Measurements from ENCODE around the gene FOXN3. TPM values are rescaled to one million over a fixed set of nuclear protein-coding genes. Genes with fewer than 3 reads are reported as not detected.

Gene FOXN3
- total and polyA plus RNA-seq, 10 of the 15 experiments (the other 5 are each of a cell fraction or from before 2014, with no cell fraction given): 4.5 to 68.9 (median 29.7) TPM

GRCh38 chr14:89432226-89432625, 15.2 kb upstream of the FOXN3 start:
- Histone ChIP-seq H3K4me2 (ENCODE audit: control insufficient read depth, insufficient read depth) (peak overlapping the region; percentile 49), H3K79me2 (ENCODE audit: control insufficient read depth, insufficient read depth, low read length) (no peaks in the 10 kb centered on the region; the same call in 1 of the 2 replicates), H3K4me1 (ENCODE audit: control insufficient read depth, insufficient read depth, low read length) (peaks cover 42% of the 10 kb centered on the region), H3K9ac (ENCODE audit: control insufficient read depth, insufficient read depth, low read length) (no peak overlapping the region), H3K27me3 (replicated peaks in 1 of 2; ENCODE audit: control insufficient read depth in 2 of 2, insufficient read depth in 2 of 2, low read length in 1 of 2) (no peaks in the 10 kb centered on the region), H3K9me3 (replicated peaks; ENCODE audit: control insufficient read depth, insufficient read depth, low read length) (no peaks in the 10 kb centered on the region), H4K20me1 (ENCODE audit: control insufficient read depth, insufficient read depth) (no peaks in the 10 kb centered on the region), H3K4me3 (no peak overlapping the region), H3K27ac (ENCODE audit: control insufficient read depth, insufficient read depth) (peak overlapping the region; percentile 97; the same call in 1 of the 2 replicates), H2AFZ (ENCODE audit: control insufficient read depth, low read depth, low read length) (no peak overlapping the region), H3K36me3 (ENCODE audit: control insufficient read depth in 2 of 2, insufficient read depth in 2 of 2, low read length in 1 of 2) (no peaks in the 10 kb centered on the region)
- no TSS peak for BruUV-seq (replicated peaks)
- POLR2A ChIA-PET: interaction anchor here (1.0 kb wide), 1 partner anchor 12 kb away, joined by 5 read pairs; no protein-coding TSS in a partner anchor
- in situ Hi-C loops (cut with MboI): loop anchor here (5.0 to 25.0 kb wide), 3 partner anchors 185 to 395 kb away; no protein-coding TSS in a partner anchor
- ATAC-seq (no peak), FAIRE-seq (no peak), DNase-seq (ENCODE audit: low read depth, low spot score) (no peak)
- WGBS (ENCODE audit: insufficient coverage, insufficient replicate concordance, low lambda C conversion rate, missing lambda C conversion rate): 94% methylated on average over 4 of the region's 4 CpGs
- CTCF ChIA-PET: interaction anchor here (1.6 kb wide), 1 partner anchor 11 kb away, joined by 3 read pairs; no protein-coding TSS in a partner anchor
- TF ChIP-seq JUND (IDR thresholded peaks at IDR 0.05; ENCODE audit: low read depth, low read length): no peak
- SMC1A ChIA-PET (ENCODE audit: uncharacterized antibody, unreplicated experiment): interaction anchor here (1.2 kb wide), 1 partner anchor 17 kb away, joined by 4 read pairs; no protein-coding TSS in a partner anchor
- RAD21 ChIA-PET (ENCODE audit: unreplicated experiment): no interaction called here
- intact Hi-C loops (cut with micrococcal nuclease; ENCODE audit: unreplicated experiment): loop anchor here (5.0 kb wide), 3 partner anchors 65 to 485 kb away; no protein-coding TSS in a partner anchor

GRCh38 chr14:89430391-89431236, 13.6 kb upstream of the FOXN3 start:
- ChIA-PET POLR2A (interaction anchor here (0.6 to 2.1 kb wide), 7 partner anchors 13 to 335 kb away, joined by 3 to 9 read pairs (median 4); no protein-coding TSS in a partner anchor), RAD21 (ENCODE audit: unreplicated experiment) (interaction anchor here (0.7 to 4.2 kb wide), 26 partner anchors 11 to 337 kb away, joined by 3 to 27 read pairs (median 4); no protein-coding TSS in a partner anchor), CTCF (interaction anchor here (0.6 to 2.9 kb wide), 14 partner anchors 12 to 796 kb away, joined by 3 to 9 read pairs (median 4); no protein-coding TSS in a partner anchor), SMC1A (ENCODE audit: uncharacterized antibody, unreplicated experiment) (interaction anchor here (0.7 to 4.3 kb wide), 26 partner anchors 11 to 266 kb away, joined by 3 to 23 read pairs (median 4); no protein-coding TSS in a partner anchor)
- BruUV-seq (replicated peaks): TSS peak; percentile 77
- intact Hi-C loops (cut with micrococcal nuclease; ENCODE audit: unreplicated experiment): loop anchor here (2.0 to 5.0 kb wide), 6 partner anchors 63 to 487 kb away; no protein-coding TSS in a partner anchor
- DNase-seq (ENCODE audit: low read depth, low spot score) (peak; percentile 99), FAIRE-seq (peak; percentile 98), ATAC-seq (peak; percentile 95)
- Histone ChIP-seq H4K20me1 (ENCODE audit: control insufficient read depth, insufficient read depth) (no peaks in the 10 kb centered on the region), H3K4me1 (ENCODE audit: control insufficient read depth, insufficient read depth, low read length) (peaks cover 49% of the 10 kb centered on the region), H3K79me2 (ENCODE audit: control insufficient read depth, insufficient read depth, low read length) (no peaks in the 10 kb centered on the region; the same call in 1 of the 2 replicates), H2AFZ (ENCODE audit: control insufficient read depth, low read depth, low read length) (peak overlapping the region; percentile 18; the same call in 1 of the 2 replicates), H3K4me2 (ENCODE audit: control insufficient read depth, insufficient read depth) (peak overlapping the region; percentile 98), H3K4me3 (peak overlapping the region; percentile 29), H3K27me3 (replicated peaks in 1 of 2; ENCODE audit: control insufficient read depth in 2 of 2, insufficient read depth in 2 of 2, low read length in 1 of 2) (no peaks in the 10 kb centered on the region), H3K9me3 (replicated peaks; ENCODE audit: control insufficient read depth, insufficient read depth, low read length) (no peaks in the 10 kb centered on the region), H3K9ac (ENCODE audit: control insufficient read depth, insufficient read depth, low read length) (peak overlapping the region; percentile 74), H3K27ac (ENCODE audit: control insufficient read depth, insufficient read depth) (peak overlapping the region; percentile 97), H3K36me3 (ENCODE audit: control insufficient read depth in 2 of 2, insufficient read depth in 2 of 2, low read length in 1 of 2) (no peaks in the 10 kb centered on the region)
- in situ Hi-C loops (cut with MboI): loop anchor here (5.0 to 25.0 kb wide), 3 partner anchors 187 to 393 kb away; no protein-coding TSS in a partner anchor
- WGBS (ENCODE audit: insufficient coverage, insufficient replicate concordance, low lambda C conversion rate, missing lambda C conversion rate): under 1% methylated on average over 9 of the region's 9 CpGs
- TF ChIP-seq RUNX3 (IDR thresholded peaks at IDR 0.05; ENCODE audit: low read length): peak; percentile 93
- peak; percentile 90 to 94 for TF ChIP-seq EP300 (IDR thresholded peaks at IDR 0.05; ENCODE audit: borderline replicate concordance in 1 of 2, control insufficient read depth in 1 of 2, low read depth in 2 of 2, low read length in 2 of 2)
- 0 out of 2 replicates have a peak, but pooled peaks have one; percentile 37 for TF ChIP-seq GATAD2B (conservative IDR thresholded peaks at IDR 0.05; ENCODE audit: low read depth)
- no peak for TF ChIP-seq SUPT20H (IDR thresholded peaks at IDR 0.05; ENCODE audit: borderline replicate concordance, control insufficient read depth, low read depth, low read length)
- peak; percentile 83; the same call in 1 of the 2 replicates for TF ChIP-seq MTA3 (IDR thresholded peaks at IDR 0.05; ENCODE audit: borderline replicate concordance, low read length)
- peak; percentile 57 for TF ChIP-seq SP1 (IDR thresholded peaks at IDR 0.05; ENCODE audit: low read depth, low read length)
- TF ChIP-seq, protein P1, sequence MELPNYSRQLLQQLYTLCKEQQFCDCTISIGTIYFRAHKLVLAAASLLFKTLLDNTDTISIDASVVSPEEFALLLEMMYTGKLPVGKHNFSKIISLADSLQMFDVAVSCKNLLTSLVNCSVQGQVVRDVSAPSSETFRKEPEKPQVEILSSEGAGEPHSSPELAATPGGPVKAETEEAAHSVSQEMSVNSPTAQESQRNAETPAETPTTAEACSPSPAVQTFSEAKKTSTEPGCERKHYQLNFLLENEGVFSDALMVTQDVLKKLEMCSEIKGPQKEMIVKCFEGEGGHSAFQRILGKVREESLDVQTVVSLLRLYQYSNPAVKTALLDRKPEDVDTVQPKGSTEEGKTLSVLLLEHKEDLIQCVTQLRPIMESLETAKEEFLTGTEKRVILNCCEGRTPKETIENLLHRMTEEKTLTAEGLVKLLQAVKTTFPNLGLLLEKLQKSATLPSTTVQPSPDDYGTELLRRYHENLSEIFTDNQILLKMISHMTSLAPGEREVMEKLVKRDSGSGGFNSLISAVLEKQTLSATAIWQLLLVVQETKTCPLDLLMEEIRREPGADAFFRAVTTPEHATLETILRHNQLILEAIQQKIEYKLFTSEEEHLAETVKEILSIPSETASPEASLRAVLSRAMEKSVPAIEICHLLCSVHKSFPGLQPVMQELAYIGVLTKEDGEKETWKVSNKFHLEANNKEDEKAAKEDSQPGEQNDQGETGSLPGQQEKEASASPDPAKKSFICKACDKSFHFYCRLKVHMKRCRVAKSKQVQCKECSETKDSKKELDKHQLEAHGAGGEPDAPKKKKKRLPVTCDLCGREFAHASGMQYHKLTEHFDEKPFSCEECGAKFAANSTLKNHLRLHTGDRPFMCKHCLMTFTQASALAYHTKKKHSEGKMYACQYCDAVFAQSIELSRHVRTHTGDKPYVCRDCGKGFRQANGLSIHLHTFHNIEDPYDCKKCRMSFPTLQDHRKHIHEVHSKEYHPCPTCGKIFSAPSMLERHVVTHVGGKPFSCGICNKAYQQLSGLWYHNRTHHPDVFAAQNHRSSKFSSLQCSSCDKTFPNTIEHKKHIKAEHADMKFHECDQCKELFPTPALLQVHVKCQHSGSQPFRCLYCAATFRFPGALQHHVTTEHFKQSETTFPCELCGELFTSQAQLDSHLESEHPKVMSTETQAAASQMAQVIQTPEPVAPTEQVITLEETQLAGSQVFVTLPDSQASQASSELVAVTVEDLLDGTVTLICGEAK (IDR thresholded peaks at IDR 0.05; ENCODE audit: borderline replicate concordance): 0 out of 2 replicates have a peak, but pooled peaks have one; percentile 32
